ENCODE data around the gene MRPL48. TPM values are rescaled to one million over a fixed set of nuclear protein-coding genes. Genes with fewer than 3 reads are reported as not detected.

Gene MRPL48
- total and polyA plus RNA-seq, 10 of the 15 experiments (the other 5 are each of a cell fraction or from before 2014, with no cell fraction given), result 46.7 to 159 (median 83.4) TPM

GRCh38 chr11:73746701-73747100 is 41.0 kb upstream of the MRPL48 start:
- H3K9me3 ChIP-seq (replicated peaks; ENCODE audit: control insufficient read depth, insufficient read depth, low read length), result no peaks in the 10 kb centered on the region
- no peaks in the 10 kb centered on the region for H3K4me1 ChIP-seq (ENCODE audit: control insufficient read depth, insufficient read depth, low read length)
- no peaks in the 10 kb centered on the region for H4K20me1 ChIP-seq (ENCODE audit: control insufficient read depth, insufficient read depth)
- ATAC-seq, result no peak
- RAD21 ChIA-PET (ENCODE audit: unreplicated experiment), result no interaction called here
- 98% methylated on average over 13 of the region's 13 CpGs for WGBS (ENCODE audit: insufficient coverage, insufficient replicate concordance, low lambda C conversion rate, missing lambda C conversion rate)
- no peak for DNase-seq (ENCODE audit: low read depth, low spot score)
- POLR2A ChIA-PET, result no interaction called here
- no peak for TF ChIP-seq SREBF2 (IDR thresholded peaks at IDR 0.05; ENCODE audit: low read length)
- no peak for TF ChIP-seq IKZF2 (IDR thresholded peaks at IDR 0.05)
- TF ChIP-seq LARP7 (IDR thresholded peaks at IDR 0.05), result no peak
- TF ChIP-seq HDAC6 (IDR thresholded peaks at IDR 0.05; ENCODE audit: unreplicated experiment), result no peak
- no peak for TF ChIP-seq EGR1 (IDR thresholded peaks at IDR 0.05; ENCODE audit: borderline replicate concordance in 1 of 2, low read depth in 2 of 2, low read length in 2 of 2)
- no peak for TF ChIP-seq ZNF207 (IDR thresholded peaks at IDR 0.05; ENCODE audit: borderline replicate concordance)
- TF ChIP-seq SIN3A (IDR thresholded peaks at IDR 0.05; ENCODE audit: low read depth, low read length), result no peak
- no peak for TF ChIP-seq TCF7 (IDR thresholded peaks at IDR 0.05; ENCODE audit: borderline replicate concordance)
- TF ChIP-seq, protein P1, sequence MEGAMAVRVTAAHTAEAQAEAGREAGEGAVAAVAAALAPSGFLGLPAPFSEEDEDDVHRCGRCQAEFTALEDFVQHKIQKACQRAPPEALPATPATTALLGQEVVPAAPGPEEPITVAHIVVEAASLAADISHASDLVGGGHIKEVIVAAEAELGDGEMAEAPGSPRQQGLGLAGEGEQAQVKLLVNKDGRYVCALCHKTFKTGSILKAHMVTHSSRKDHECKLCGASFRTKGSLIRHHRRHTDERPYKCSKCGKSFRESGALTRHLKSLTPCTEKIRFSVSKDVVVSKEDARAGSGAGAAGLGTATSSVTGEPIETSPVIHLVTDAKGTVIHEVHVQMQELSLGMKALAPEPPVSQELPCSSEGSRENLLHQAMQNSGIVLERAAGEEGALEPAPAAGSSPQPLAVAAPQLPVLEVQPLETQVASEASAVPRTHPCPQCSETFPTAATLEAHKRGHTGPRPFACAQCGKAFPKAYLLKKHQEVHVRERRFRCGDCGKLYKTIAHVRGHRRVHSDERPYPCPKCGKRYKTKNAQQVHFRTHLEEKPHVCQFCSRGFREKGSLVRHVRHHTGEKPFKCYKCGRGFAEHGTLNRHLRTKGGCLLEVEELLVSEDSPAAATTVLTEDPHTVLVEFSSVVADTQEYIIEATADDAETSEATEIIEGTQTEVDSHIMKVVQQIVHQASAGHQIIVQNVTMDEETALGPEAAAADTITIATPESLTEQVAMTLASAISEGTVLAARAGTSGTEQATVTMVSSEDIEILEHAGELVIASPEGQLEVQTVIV (IDR thresholded peaks at IDR 0.05; ENCODE audit: borderline replicate concordance, partially characterized antibody), result no peak
- no peak for TF ChIP-seq PBX3 (IDR thresholded peaks at IDR 0.05; ENCODE audit: insufficient replicate concordance, low read depth, low read length)
- TF ChIP-seq CREM (IDR thresholded peaks at IDR 0.05; ENCODE audit: low read depth), result no peak
- no peak for TF ChIP-seq ZNF274 (IDR thresholded peaks at IDR 0.05; ENCODE audit: insufficient read depth, insufficient read length)
- TF ChIP-seq, protein P2, sequence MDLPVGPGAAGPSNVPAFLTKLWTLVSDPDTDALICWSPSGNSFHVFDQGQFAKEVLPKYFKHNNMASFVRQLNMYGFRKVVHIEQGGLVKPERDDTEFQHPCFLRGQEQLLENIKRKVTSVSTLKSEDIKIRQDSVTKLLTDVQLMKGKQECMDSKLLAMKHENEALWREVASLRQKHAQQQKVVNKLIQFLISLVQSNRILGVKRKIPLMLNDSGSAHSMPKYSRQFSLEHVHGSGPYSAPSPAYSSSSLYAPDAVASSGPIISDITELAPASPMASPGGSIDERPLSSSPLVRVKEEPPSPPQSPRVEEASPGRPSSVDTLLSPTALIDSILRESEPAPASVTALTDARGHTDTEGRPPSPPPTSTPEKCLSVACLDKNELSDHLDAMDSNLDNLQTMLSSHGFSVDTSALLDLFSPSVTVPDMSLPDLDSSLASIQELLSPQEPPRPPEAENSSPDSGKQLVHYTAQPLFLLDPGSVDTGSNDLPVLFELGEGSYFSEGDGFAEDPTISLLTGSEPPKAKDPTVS (IDR thresholded peaks at IDR 0.05; ENCODE audit: low read depth, low read length), result no peak
- no peak for TF ChIP-seq FOXK2 (IDR thresholded peaks at IDR 0.05)
- no peak for TF ChIP-seq POLR2AphosphoS2 (IDR thresholded peaks at IDR 0.05; ENCODE audit: low read depth, low read length)
- no peak for TF ChIP-seq CBFB (IDR thresholded peaks at IDR 0.05; ENCODE audit: low read depth)
- TF ChIP-seq NR2C2 (IDR thresholded peaks at IDR 0.05; ENCODE audit: borderline replicate concordance, control insufficient read depth, insufficient read length, low read depth), result no peak
- no peak for FAIRE-seq
- H3K9ac ChIP-seq (ENCODE audit: control insufficient read depth, insufficient read depth, low read length), result no peak overlapping the region
- peaks cover 49% of the 10 kb centered on the region for H3K79me2 ChIP-seq (ENCODE audit: control insufficient read depth, insufficient read depth, low read length)
- H3K36me3 ChIP-seq (ENCODE audit: control insufficient read depth in 2 of 2, insufficient read depth in 2 of 2, low read length in 1 of 2), result no peaks in the 10 kb centered on the region
- SMC1A ChIA-PET (ENCODE audit: uncharacterized antibody, unreplicated experiment), result interaction anchor here (0.6 kb wide), 1 partner anchor 142 kb away, joined by 3 read pairs; no protein-coding TSS in a partner anchor
- in situ Hi-C loops (cut with MboI), result no loop called here
- no peak overlapping the region for H3K4me3 ChIP-seq
- H3K27ac ChIP-seq (ENCODE audit: control insufficient read depth, insufficient read depth), result no peak overlapping the region
- no peak overlapping the region for H2AFZ ChIP-seq (ENCODE audit: control insufficient read depth, low read depth, low read length)
- no TSS peak for BruUV-seq (replicated peaks)
- intact Hi-C loops (cut with micrococcal nuclease; ENCODE audit: unreplicated experiment), result no loop called here
- H3K4me2 ChIP-seq (ENCODE audit: control insufficient read depth, insufficient read depth), result no peak overlapping the region
- CTCF ChIA-PET, result interaction anchor here (1.7 kb wide), 1 partner anchor 19 kb away, joined by 6 read pairs; no protein-coding TSS in a partner anchor
- no peaks in the 10 kb centered on the region for H3K27me3 ChIP-seq (replicated peaks in 1 of 2; ENCODE audit: control insufficient read depth in 2 of 2, insufficient read depth in 2 of 2, low read length in 1 of 2)
